SIG-M5 (cell line): ENCODE results near the gene MRPS23.

Experiments
- DNase-seq: peaks from one replicate; lab custom pipeline; 2025; lab: John Stamatoyannopoulos, UW

The MRPS23 gene

GRCh38 chr17:57879437-57880085, 29.7 kb upstream of the MRPS23 start:
- no peak for DNase-seq

DNA sequence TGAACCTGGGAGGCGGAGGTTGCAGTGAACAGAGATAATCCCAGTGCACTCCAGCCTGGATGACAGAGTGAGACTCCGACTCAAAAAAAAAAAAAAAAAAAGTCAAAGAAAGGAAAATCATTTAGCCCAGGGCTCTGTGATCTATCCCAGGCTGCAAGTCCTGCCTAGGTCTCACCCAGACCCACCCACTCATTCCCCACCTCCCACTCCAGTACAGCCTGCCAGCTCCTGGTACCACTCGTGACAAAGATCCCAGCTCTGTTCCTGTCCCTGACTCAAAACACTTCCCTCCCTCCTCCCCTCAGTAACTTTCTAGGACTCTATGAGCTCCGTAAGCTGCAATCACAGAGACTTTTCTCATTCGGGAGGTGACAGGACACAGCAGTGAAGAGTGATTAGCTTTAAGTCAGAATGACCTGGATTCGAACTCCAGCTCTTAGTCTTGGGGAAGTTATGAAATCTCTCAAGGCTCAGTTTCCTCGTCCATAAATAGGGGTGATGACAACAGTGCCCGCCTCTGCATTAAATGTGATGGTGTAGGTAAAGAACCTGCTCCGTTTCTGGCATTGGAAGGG, 28.0 kb upstream of the MRPS23 start:
- no peak for DNase-seq

DNA sequence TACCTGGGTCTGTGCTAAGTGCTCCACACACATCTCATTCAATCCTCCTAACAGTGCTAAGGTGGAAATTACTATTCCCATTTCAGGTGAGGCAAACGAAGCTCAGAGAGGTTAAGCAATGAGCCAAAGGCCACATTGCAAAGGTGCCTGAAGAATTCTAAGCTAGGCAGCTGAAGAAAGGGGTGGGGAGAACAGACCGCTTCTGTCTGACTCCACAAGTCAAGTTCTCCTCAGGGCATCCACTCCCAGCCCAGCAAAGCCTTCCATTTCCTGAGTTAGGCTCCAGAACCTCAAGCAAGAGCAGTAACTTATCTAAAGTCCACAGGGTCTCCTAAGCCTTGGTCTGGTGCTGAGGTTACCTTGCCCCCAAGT, 27.0 kb upstream of the MRPS23 start:
- no peak for DNase-seq

DNA sequence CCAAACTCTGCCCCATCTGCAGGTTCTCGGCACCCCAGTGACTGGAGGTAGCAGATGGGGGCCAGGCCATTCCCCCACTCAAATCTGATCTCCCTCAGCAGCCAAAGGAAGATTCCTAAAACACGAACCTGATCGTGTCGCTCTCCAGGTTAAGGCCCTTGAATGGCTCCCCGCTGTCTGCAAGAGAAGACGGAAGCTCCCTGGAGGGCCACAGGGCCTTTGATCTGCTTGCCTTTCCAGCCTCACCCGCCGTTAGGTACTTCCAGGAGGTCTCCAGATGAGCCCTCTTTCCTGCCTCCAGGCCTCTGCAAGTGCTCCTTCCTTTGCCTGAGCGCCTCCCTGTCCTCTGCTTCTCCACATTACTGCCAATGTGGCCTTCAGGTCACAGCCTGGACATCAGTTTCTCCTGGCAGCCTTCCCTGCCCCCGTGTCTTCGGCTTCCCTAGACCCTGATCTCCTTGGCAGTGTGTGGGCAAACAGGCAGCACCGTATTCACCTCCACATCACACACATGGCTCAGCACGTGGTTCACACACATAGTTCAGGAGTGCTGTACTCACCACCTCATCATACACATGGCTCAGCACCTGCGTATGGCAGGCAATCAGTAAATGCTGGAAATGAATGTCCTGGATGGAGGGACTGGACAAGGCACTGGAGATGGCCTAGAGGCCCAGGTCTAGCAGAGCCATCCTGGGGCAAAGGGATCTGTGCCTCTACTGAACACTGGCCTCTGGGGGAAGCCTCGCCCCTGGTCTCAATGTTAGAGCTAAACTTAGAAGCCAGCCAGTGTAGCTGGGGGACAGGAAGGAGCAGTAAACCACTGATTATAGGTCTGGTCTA, 26.4 kb upstream of the MRPS23 start:
- no peak for DNase-seq

DNA sequence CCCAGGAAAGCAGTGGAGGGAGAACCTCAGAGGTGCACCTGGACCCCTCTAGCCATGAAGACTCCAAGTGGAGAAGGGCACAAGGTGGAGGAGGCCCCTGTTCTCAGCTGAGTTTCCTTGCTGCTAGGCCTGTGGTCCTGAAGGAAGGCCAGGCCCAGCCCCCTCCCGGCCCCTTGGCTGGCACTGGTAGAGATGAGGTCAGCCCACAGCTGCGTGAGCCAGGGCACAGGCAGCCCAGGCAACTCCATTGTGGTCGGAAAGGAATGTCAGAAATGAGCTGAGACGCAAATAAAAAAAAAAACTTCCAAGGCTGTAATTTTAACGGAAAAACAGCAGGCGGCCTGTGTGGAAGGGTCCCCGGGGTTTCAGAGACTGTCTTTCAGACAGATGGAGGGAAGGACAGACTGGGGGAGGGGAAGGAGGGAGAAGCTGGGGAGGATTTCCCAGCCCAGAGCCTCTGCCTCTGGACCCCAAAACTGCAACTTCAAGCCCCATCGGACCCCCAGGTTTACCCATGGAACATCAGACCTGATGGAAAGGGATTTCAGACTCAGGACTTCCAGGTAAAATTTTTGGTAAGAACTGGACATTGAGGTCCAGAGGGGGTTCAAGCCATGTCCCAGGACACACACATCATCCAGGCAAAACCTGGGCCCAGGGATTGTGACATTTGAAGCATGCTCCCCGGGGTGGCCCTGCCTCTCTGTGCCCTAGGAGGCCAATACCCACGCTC, 25.6 kb upstream of the MRPS23 start:
- DNase-seq: no peak

- no peak for DNase-seq
These were observed 24.8 kb upstream of the MRPS23 start for GRCh38 chr17:57874434-57875289.

- no peak for DNase-seq
These were observed 24.2 kb upstream of the MRPS23 start for GRCh38 chr17:57874058-57874419.

GRCh38 chr17:57873261-57874057, 23.6 kb upstream of the MRPS23 start:
- no peak for DNase-seq

- no peak for DNase-seq
These were observed 22.7 kb upstream of the MRPS23 start for GRCh38 chr17:57872536-57872935.

DNA sequence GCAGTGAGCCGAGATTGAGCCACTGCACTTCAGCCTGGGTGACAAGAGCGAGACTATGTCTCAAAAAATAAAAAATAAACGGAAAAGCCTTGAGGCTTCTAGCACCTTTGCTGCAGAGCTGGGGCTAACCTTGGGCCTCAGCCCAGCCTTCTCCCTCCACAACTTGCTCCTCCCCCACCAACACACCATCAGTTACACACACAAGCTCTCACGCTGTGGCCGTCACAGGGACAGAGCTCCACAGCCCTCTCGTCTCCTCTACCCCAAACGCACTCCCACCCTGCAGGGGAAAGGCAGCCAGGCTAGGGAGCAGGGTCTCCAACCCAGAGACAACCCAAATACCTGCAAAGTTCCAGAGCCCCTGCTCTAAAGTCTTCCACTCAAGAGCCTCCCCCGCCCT, 22.0 kb upstream of the MRPS23 start:
- no peak for DNase-seq

- no peak for DNase-seq
These were observed 21.3 kb upstream of the MRPS23 start for GRCh38 chr17:57871155-57871554.

GRCh38 chr17:57870283-57870635, 20.4 kb upstream of the MRPS23 start:
- DNase-seq: no peak

DNA sequence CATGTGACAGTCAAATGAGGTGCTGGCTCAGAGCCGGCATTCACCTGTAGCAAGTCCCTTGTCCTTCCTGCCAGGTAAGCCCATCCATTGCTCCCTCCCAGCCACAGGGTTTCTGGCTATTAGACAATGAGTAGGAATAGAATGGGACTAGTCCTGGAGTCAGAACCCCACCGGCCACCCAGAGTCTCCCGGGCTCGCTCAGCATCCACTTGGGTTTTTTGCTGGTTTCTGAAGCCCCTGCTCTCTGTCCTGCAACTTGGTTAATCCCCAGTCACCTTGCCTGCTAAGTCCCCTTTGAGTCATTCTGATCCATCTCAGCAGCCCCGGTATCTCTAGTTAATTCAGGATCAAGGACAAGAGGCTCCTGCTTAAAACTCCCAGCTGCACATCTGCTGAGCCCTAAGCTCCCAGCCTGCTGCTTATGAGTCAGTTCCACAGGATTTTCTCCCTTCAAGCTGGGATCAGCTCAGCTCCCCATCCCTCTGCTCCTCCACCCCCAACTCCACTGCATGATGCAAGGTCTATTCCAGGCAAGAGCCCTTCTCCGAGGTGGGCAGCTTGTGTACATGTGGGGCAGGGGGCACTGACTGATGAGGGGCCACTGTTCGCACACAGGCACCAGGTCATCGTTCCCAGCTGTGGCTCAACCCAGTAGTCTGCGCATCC, 19.9 kb upstream of the MRPS23 start:
- no peak for DNase-seq

DNA sequence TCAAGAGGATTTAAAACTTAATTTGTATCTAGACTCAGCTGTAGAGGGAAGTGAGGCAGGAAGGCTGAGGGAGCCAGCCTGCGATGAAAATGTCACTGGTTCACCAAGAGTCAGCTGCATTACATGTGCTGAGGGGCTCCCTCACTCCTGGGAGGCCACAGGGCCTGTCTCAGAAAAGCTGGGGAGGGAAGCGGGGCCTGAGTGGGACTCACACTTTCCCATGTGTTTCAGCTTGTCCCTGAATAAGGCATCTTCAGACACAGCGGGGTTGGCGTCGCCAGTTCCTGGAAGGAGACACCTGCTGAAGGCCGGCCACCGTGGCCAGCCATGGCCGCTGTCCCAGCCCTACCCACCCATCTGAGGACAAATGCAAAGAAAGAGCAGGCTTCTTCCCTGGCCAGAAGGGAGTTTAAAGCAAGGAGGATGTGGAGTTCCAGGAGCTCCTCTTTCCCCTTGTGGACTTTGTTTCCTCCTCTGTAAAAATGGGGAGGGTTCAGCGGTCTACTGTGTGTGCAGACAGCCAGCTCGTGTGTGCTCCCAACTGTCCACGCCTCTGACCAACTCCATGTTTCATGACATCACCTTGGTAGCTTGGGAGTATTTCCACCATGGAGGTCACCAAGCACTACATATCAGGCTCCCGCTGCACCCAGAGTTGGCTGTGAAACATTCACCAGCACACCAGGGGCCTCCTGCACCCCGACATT, 19.2 kb upstream of the MRPS23 start:
- no peak for DNase-seq

- DNase-seq: peak; percentile 73
These were observed 18.4 kb upstream of the MRPS23 start for GRCh38 chr17:57868007-57868909.

DNA sequence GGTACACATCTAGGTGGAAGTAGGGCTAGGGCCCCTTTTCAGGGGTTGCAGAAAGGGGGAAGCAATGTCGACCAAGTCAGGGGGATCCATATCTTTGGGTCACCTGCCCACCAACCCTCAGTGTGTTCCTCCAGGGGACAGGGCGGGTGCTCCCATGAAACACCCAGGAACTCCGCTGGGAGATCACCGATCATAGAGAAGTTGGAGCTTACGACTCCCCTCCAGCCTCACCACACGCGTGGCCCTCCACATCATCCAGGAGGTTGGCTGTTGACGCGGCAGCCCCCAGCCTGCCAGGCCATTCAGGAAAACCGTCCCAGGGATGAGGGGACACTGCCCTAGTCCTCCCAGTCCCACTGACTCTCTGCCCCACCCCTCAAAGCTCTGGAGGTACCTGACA, 17.3 kb upstream of the MRPS23 start:
- DNase-seq: no peak

DNA sequence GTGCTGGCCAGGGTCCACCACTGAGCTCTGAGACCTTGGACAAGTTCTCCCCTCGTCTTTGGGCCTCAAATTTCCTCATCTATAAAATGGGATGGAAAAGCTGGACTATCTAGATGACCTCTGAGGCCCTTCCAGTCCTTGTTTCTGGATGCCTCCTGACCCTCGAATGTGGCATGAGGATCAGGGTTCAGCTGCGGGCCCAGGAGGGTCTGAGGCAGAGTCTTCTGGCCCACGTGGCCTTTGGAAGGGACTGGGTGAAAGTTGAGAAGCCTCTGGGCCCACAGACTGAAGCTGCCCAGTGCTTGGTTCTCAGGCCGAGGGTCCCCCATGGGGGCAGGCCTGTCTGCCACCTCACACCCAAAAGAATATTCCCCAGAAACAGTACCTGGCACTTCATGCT, 16.9 kb upstream of the MRPS23 start:
- no peak for DNase-seq

DNA sequence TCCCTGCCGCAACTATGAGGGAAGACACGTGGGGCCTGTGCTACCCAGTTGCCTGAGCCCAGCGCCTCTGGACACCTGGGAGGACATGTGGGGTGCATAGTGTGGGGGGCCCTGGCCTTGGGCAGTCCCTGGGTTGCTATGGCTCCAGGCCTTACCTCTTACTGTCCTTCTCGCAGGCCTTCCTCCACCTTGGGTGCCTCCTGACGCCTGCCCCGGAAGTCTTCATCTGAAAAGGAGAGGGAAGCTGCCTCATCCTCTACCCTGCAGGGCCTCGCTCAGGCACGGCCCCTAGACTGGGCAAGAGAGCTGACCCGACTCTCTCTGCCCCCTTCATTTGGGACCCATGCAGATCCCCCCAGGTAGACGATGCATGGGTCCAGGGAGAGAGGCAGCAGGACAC, 16.5 kb upstream of the MRPS23 start:
- DNase-seq: no peak

GRCh38 chr17:57864273-57864672, 14.4 kb upstream of the MRPS23 start:
- no peak for DNase-seq
